ENCODE results near the gene TOM1. TPM values are rescaled to one million over a fixed set of nuclear protein-coding genes. Genes with fewer than 3 reads are reported as not detected.

TOM1 gene
- total and polyA plus RNA-seq, 2 donors (not counting 1 experiment from before 2014, with no cell fraction given), result 25.3 to 53.2 TPM

DNA sequence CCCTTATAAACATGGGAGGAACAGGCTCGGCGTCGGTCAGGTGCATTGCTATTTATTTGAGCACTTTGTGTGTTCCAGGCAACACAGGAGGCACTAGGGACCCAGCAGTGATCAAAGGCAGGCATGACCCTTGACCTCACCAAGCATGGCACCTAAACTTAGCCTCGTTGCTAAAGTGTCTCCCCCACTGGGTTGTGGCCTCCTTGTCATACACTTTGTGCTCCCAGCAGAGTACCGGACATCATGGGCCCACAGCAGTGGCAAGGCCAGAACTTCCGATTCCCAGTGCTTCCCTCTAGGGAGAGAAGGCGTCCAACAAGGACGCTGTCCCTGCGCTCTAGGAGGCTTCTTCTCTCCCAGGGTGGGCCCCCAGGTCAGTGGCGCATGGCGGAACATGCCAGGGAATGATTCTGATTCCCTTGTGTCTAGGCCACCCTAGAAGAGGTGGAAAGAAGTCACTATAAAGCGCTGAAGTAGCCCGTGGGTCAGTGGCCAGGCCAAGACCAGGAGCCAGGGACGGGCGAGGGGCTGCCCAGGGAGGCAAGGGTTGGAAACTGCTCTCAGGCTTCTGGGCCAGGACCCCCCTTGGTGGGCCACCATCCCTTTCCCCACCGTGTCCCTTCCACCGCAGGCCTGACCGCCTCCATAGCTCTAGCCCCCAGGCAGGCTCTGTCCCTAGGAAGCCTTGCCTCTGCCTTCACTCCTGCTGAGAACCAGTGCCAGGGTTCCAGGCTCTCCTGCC, 19.7 kb downstream of the TOM1 start:
- no peaks in the 10 kb centered on the region for H4K20me1 ChIP-seq (ENCODE audit: control insufficient read depth, insufficient read depth, low read length, poor library complexity, severe bottlenecking)
- Mint-ChIP-seq H3K4me1 (peaks cover 7% of the 10 kb centered on the region), H3K9me3 (ENCODE audit: insufficient read depth) (no peaks in the 10 kb centered on the region), H3K27ac (no peak overlapping the region), H3K4me3 (no peak overlapping the region), H3K27me3 (no peaks in the 10 kb centered on the region)
- peaks cover 3 to 5% of the 10 kb centered on the region in 2 donors for H3K4me1 ChIP-seq (ENCODE audit: control insufficient read depth in 2 of 2, insufficient read depth in 2 of 2, low read length in 2 of 2)
- intact Hi-C loops (cut with micrococcal nuclease), result no loop called here
- peaks cover 0 to 56% of the 10 kb centered on the region in 2 experiments for H3K36me3 ChIP-seq (replicated peaks in 1 of 2; ENCODE audit: control extremely low read depth in 1 of 2, control insufficient read depth in 1 of 2, extremely low read depth in 1 of 2, insufficient read depth in 2 of 2, low read length in 1 of 2)
- TF ChIP-seq EZH2 (IDR thresholded peaks at IDR 0.05; ENCODE audit: borderline replicate concordance, insufficient read depth, low read depth, low read length, poor library complexity, severe bottlenecking), result no peak
- TF ChIP-seq, protein P1, sequence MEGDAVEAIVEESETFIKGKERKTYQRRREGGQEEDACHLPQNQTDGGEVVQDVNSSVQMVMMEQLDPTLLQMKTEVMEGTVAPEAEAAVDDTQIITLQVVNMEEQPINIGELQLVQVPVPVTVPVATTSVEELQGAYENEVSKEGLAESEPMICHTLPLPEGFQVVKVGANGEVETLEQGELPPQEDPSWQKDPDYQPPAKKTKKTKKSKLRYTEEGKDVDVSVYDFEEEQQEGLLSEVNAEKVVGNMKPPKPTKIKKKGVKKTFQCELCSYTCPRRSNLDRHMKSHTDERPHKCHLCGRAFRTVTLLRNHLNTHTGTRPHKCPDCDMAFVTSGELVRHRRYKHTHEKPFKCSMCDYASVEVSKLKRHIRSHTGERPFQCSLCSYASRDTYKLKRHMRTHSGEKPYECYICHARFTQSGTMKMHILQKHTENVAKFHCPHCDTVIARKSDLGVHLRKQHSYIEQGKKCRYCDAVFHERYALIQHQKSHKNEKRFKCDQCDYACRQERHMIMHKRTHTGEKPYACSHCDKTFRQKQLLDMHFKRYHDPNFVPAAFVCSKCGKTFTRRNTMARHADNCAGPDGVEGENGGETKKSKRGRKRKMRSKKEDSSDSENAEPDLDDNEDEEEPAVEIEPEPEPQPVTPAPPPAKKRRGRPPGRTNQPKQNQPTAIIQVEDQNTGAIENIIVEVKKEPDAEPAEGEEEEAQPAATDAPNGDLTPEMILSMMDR (IDR thresholded peaks at IDR 0.05), result no peak
- DNase-seq (no peak), ATAC-seq (ENCODE audit: low read depth) (no peak)
- H2AFZ ChIP-seq (ENCODE audit: insufficient read depth, low read depth, low read length, poor library complexity, severe bottlenecking), result no peak overlapping the region
- 96% methylated on average over 18 of the region's 18 CpGs for WGBS (ENCODE audit: insufficient coverage)
- CTCF ChIA-PET, result no interaction called here
- H3K9ac ChIP-seq (ENCODE audit: low read length), result no peak overlapping the region
- H3K4me2 ChIP-seq (replicated peaks; ENCODE audit: low read depth, low read length, poor library complexity, severe bottlenecking), result no peak overlapping the region
- H3K27ac ChIP-seq (ENCODE audit: low read length in 2 of 2), result no peak overlapping the region
- peaks cover 0 to 2% (median 0%) of the 10 kb centered on the region in 3 donors for H3K9me3 ChIP-seq (ENCODE audit: control extremely low read depth in 1 of 3, control insufficient read depth in 2 of 3, insufficient read depth in 1 of 3, low read length in 2 of 3)
- H3K79me2 ChIP-seq (ENCODE audit: control insufficient read depth, insufficient read depth, low read length), result no peaks in the 10 kb centered on the region
- no peaks in the 10 kb centered on the region for H3K27me3 ChIP-seq (replicated peaks in 1 of 4; ENCODE audit: control extremely low read depth in 1 of 4, control insufficient read depth in 3 of 4, insufficient read depth in 4 of 4, low read length in 3 of 4)
- no peak overlapping the region for H3K4me3 ChIP-seq (ENCODE audit: control extremely low read depth in 1 of 5, extremely low read depth in 1 of 5, insufficient read depth in 1 of 5, low read depth in 2 of 5, low read length in 4 of 5)
- POLR2A ChIA-PET, result no interaction called here

DNA sequence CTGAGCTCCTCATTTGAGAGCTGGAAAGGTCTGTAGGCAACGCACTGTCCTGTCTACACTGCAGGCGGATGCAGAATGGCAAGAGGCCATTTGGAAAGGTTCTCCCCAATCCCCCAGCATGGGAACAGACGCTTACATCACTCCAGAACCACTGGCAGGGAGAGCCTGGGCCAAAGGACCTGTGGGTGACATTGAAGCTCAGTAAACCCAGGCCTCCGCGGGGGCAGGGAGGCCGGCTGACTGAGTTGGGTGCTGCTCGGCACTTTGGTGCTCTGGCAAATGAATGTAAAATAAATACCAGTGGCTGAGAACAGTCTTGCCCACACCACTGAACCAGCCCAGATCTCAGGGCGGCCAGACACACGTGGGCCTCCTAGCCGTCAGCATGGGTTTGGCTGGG, 22.4 kb downstream of the TOM1 start:
- H3K79me2 ChIP-seq (ENCODE audit: control insufficient read depth, insufficient read depth, low read length), result no peaks in the 10 kb centered on the region
- no peak overlapping the region for H3K4me3 ChIP-seq (ENCODE audit: control extremely low read depth in 1 of 5, extremely low read depth in 1 of 5, insufficient read depth in 1 of 5, low read depth in 2 of 5, low read length in 4 of 5)
- 97% methylated on average over 7 of the region's 10 CpGs for WGBS (ENCODE audit: insufficient coverage)
- no peak for TF ChIP-seq EZH2 (IDR thresholded peaks at IDR 0.05; ENCODE audit: borderline replicate concordance, insufficient read depth, low read depth, low read length, poor library complexity, severe bottlenecking)
- TF ChIP-seq, protein P1 (IDR thresholded peaks at IDR 0.05), result no peak
- intact Hi-C loops (cut with micrococcal nuclease), result no loop called here
- Mint-ChIP-seq H3K4me1 (peaks cover 14% of the 10 kb centered on the region), H3K27me3 (no peaks in the 10 kb centered on the region), H3K9me3 (ENCODE audit: insufficient read depth) (no peaks in the 10 kb centered on the region), H3K4me3 (no peak overlapping the region), H3K27ac (no peak overlapping the region)
- ChIA-PET POLR2A (no interaction called here), CTCF (no interaction called here)
- ATAC-seq (ENCODE audit: low read depth), result no peak
- H4K20me1 ChIP-seq (ENCODE audit: control insufficient read depth, insufficient read depth, low read length, poor library complexity, severe bottlenecking), result no peaks in the 10 kb centered on the region
- H3K27ac ChIP-seq (ENCODE audit: low read length in 2 of 2), result no peak overlapping the region
- no peak overlapping the region for H3K4me2 ChIP-seq (replicated peaks; ENCODE audit: low read depth, low read length, poor library complexity, severe bottlenecking)
- H3K9ac ChIP-seq (ENCODE audit: low read length), result no peak overlapping the region
- H3K36me3 ChIP-seq (replicated peaks in 1 of 2; ENCODE audit: control extremely low read depth in 1 of 2, control insufficient read depth in 1 of 2, extremely low read depth in 1 of 2, insufficient read depth in 2 of 2, low read length in 1 of 2), result peaks cover 0 to 75% of the 10 kb centered on the region in 2 experiments
- H2AFZ ChIP-seq (ENCODE audit: insufficient read depth, low read depth, low read length, poor library complexity, severe bottlenecking), result no peak overlapping the region
- H3K9me3 ChIP-seq (ENCODE audit: control extremely low read depth in 1 of 3, control insufficient read depth in 2 of 3, insufficient read depth in 1 of 3, low read length in 2 of 3), result peaks cover 0 to 2% (median 0%) of the 10 kb centered on the region in 3 donors
- DNase-seq, result no peak
- no peaks in the 10 kb centered on the region for H3K27me3 ChIP-seq (replicated peaks in 1 of 4; ENCODE audit: control extremely low read depth in 1 of 4, control insufficient read depth in 3 of 4, insufficient read depth in 4 of 4, low read length in 3 of 4)
- H3K4me1 ChIP-seq (ENCODE audit: control insufficient read depth in 2 of 2, insufficient read depth in 2 of 2, low read length in 2 of 2), result peaks cover 10 to 13% of the 10 kb centered on the region in 2 donors

All from B cell (primary cell).